CD14-positive monocyte (primary cell): Measurements from ENCODE around the gene ANO4. TPM values are rescaled to one million over a fixed set of nuclear protein-coding genes. Genes with fewer than 3 reads are reported as not detected.

Experiments
- DNase-seq, 3 donors: peaks; one replicate each; pipeline ENCODE4 v3.0.0-alpha.2; 2011 to 2022
- H2AFZ ChIP-seq: 2 replicates; pipeline ENCODE4 v1.6.0; 2012; ENCODE audit warnings: mild to moderate bottlenecking, low read depth, low read length, inconsistent platforms; ENCODE audit not compliant: insufficient read depth, poor library complexity, severe bottlenecking
- H3K27ac ChIP-seq, 2 donors: 1 replicate in 1 of 2; 2 replicates in 1 of 2; pipeline ENCODE4 v1.5.1; 2012 to 2013; ENCODE audit warnings: low read length in 2 of 2, control low read depth in 1 of 2, inconsistent platforms in 1 of 2, low read depth in 1 of 2, mild to moderate bottlenecking in 1 of 2
- H3K27me3 ChIP-seq, 2 donors: one replicate each; pipeline versions ENCODE4 v1.6.0 to v1.6.1; 2011 to 2013; ENCODE audit warnings: low read length in 2 of 2; ENCODE audit not compliant: control insufficient read depth in 2 of 2, insufficient read depth in 2 of 2
- H3K36me3 ChIP-seq, 2 donors: replicated peaks in 1 of 2; 1 replicate in 1 of 2; 2 replicates in 1 of 2; pipeline versions ENCODE4 v1.5.1 to v1.6.1; 2012 to 2013; ENCODE audit warnings: low read length in 2 of 2, control low read depth in 1 of 2, inconsistent platforms in 1 of 2, mild to moderate bottlenecking in 1 of 2; ENCODE audit not compliant: insufficient read depth in 2 of 2, control insufficient read depth in 1 of 2
- H3K4me1 ChIP-seq, 2 donors: 1 replicate in 1 of 2; 2 replicates in 1 of 2; pipeline versions ENCODE4 v1.5.1 to v1.6.1; 2012 to 2013; ENCODE audit warnings: low read length in 2 of 2, control low read depth in 1 of 2, inconsistent platforms in 1 of 2, mild to moderate bottlenecking in 1 of 2, moderate library complexity in 1 of 2; ENCODE audit not compliant: insufficient read depth in 2 of 2, control insufficient read depth in 1 of 2
- H3K4me2 ChIP-seq: replicated peaks from 2 replicates; pipeline ENCODE3; 2012; ENCODE audit warnings: low read length, moderate library complexity, mild to moderate bottlenecking; ENCODE audit not compliant: poor library complexity, severe bottlenecking; ENCODE audit errors: extremely low read depth
- H3K4me3 ChIP-seq, 3 experiments: fragments of 200-600 bp in 1 of 3; sonication (generic) in 1 of 3; replicated peaks in 1 of 3; 1 replicate in 2 of 3; 2 replicates in 1 of 3; pipeline ENCODE4 v1.5.1; 2011 to 2013; ENCODE audit warnings: low read length in 3 of 3, mild to moderate bottlenecking in 3 of 3, control low read depth in 2 of 3, low read depth in 2 of 3, inconsistent platforms in 1 of 3, moderate library complexity in 1 of 3
- H3K79me2 ChIP-seq: 2 replicates; pipeline ENCODE4 v1.6.0; 2012; ENCODE audit warnings: mild to moderate bottlenecking, control low read depth, inconsistent platforms, low read length, moderate library complexity; ENCODE audit not compliant: insufficient read depth
- H3K9ac ChIP-seq: 2 replicates; pipeline ENCODE4 v1.6.0; 2017; ENCODE audit warnings: low read length, mild to moderate bottlenecking; ENCODE audit not compliant: insufficient read depth, poor library complexity, severe bottlenecking
- H3K9me3 ChIP-seq, 2 donors: replicated peaks in 1 of 2; 1 replicate in 1 of 2; 2 replicates in 1 of 2; pipeline versions ENCODE4 v1.5.1 to v1.6.1; 2012 to 2013; ENCODE audit warnings: low read length in 2 of 2, control low read depth in 1 of 2; ENCODE audit not compliant: control insufficient read depth in 1 of 2, insufficient read depth in 1 of 2
- H4K20me1 ChIP-seq: 2 replicates; pipeline ENCODE4 v1.6.0; 2012; ENCODE audit warnings: mild to moderate bottlenecking, low read length, control low read depth, moderate library complexity; ENCODE audit not compliant: insufficient read depth
- H3K27ac Mint-ChIP-seq, 7 donors: one replicate each; pipeline ENCODE4 v1.8.0; 2020; ENCODE audit warnings: mild to moderate bottlenecking in 7 of 7, mixed read lengths in 7 of 7, moderate library complexity in 6 of 7, inconsistent platforms in 2 of 7
- H3K27me3 Mint-ChIP-seq, 3 donors: one replicate each; pipeline ENCODE4 v1.8.0; 2021 to 2022; ENCODE audit warnings: low read depth in 3 of 3, mild to moderate bottlenecking in 3 of 3, mixed read lengths in 3 of 3, moderate library complexity in 3 of 3, inconsistent platforms in 1 of 3
- H3K36me3 Mint-ChIP-seq, 2 donors: one replicate each; pipeline ENCODE4 v1.8.0; 2020; ENCODE audit warnings: mixed read lengths in 2 of 2, inconsistent platforms in 1 of 2, mild to moderate bottlenecking in 1 of 2
- H3K4me1 Mint-ChIP-seq: one replicate; pipeline ENCODE4 v1.8.0; 2020; ENCODE audit warnings: mild to moderate bottlenecking, mixed read lengths
- H3K4me3 Mint-ChIP-seq, 2 donors: one replicate each; pipeline ENCODE4 v1.8.0; 2020; ENCODE audit warnings: mild to moderate bottlenecking in 2 of 2, mixed read lengths in 2 of 2, moderate library complexity in 1 of 2
- H3K9me3 Mint-ChIP-seq, 7 donors: one replicate each; pipeline ENCODE4 v1.8.0; 2020 to 2022; ENCODE audit warnings: mixed read lengths in 7 of 7, mild to moderate bottlenecking in 6 of 7, moderate library complexity in 6 of 7, inconsistent platforms in 2 of 7
- WGBS: methylation state at CpG from one replicate; pipeline ENCODE4 v1.1.5; 2013; ENCODE audit warnings: missing lambda C conversion rate; ENCODE audit not compliant: insufficient coverage; 5-methylcytosine and 5-hydroxymethylcytosine counted together
- intact Hi-C, 2 donors: fragments of 100-400 bp; cut with micrococcal nuclease; formaldehyde crosslinking; loops; one replicate each; pipeline versions ENCODE4 v1.15.0 to v1.15.1; 2023
- polyA plus RNA-seq, 3 donors: library from polyadenylated mRNA; depleted of rRNA in 1 of 3; unstranded in 2 of 3; stranded (reverse) in 1 of 3; fragments of 300-500 nt in 2 of 3; fragments of >200 nt in 1 of 3; fragmentation: Illumina TruSeq in 2 of 3; gene quantifications; 1 replicate in 2 of 3; 2 replicates in 1 of 3; pipeline ENCODE4 v1.2.3, GENCODE V29; 2012 to 2021
- TF ChIP-seq, protein P1 (sequence below): fragments of 200-600 bp; IDR thresholded peaks from one replicate; pipeline ENCODE4 v1.8.0; 2022; ENCODE audit warnings: antibody characterized with exemption, mild to moderate bottlenecking

The ANO4 gene
- polyA plus RNA-seq, 3 donors, result not detected

DNA sequence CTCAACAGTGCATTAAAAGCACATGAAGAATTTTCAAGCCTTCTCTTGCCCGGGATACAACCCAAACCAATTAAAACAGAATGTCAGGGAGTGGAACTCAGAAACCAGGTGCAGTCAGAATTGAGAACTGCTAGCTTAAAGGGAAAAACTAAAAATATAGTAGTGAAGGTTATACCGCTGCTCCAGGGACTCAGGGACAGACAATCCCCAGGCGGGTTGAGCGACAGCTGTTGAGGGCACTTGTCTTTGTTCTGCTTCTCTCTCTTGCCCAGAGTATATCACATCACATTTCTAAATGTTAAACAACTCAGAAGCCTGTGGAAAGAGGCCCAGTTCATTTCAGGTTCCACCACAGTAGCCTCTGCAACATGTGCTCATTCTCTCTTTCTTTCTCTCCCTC is 322.3 kb downstream of the ANO4 start:
- no peaks in the 10 kb centered on the region for H4K20me1 ChIP-seq
- no peak overlapping the region for H3K4me3 ChIP-seq
- H2AFZ ChIP-seq, result no peak overlapping the region
- no peaks in the 10 kb centered on the region for H3K4me1 ChIP-seq
- peaks cover 0 to 3% (median 0%) of the 10 kb centered on the region in 7 donors for H3K9me3 Mint-ChIP-seq
- H3K36me3 ChIP-seq, result no peaks in the 10 kb centered on the region
- intact Hi-C loops, result no loop called here
- DNase-seq, result no peak
- H3K9me3 ChIP-seq, result no peaks in the 10 kb centered on the region
- no peaks in the 10 kb centered on the region for H3K36me3 Mint-ChIP-seq
- H3K27ac ChIP-seq, result no peak overlapping the region
- H3K9ac ChIP-seq, result no peak overlapping the region
- no peaks in the 10 kb centered on the region for H3K27me3 ChIP-seq
- H3K4me3 Mint-ChIP-seq, result no peak overlapping the region
- no peak overlapping the region for H3K4me2 ChIP-seq
- 82% methylated on average over 2 of the region's 4 CpGs for WGBS
- H3K27me3 Mint-ChIP-seq, result peaks cover 0 to 3% (median 0%) of the 10 kb centered on the region in 3 donors
- no peak overlapping the region for H3K27ac Mint-ChIP-seq
- H3K4me1 Mint-ChIP-seq, result no peaks in the 10 kb centered on the region
- no peaks in the 10 kb centered on the region for H3K79me2 ChIP-seq
- TF ChIP-seq, protein P1, sequence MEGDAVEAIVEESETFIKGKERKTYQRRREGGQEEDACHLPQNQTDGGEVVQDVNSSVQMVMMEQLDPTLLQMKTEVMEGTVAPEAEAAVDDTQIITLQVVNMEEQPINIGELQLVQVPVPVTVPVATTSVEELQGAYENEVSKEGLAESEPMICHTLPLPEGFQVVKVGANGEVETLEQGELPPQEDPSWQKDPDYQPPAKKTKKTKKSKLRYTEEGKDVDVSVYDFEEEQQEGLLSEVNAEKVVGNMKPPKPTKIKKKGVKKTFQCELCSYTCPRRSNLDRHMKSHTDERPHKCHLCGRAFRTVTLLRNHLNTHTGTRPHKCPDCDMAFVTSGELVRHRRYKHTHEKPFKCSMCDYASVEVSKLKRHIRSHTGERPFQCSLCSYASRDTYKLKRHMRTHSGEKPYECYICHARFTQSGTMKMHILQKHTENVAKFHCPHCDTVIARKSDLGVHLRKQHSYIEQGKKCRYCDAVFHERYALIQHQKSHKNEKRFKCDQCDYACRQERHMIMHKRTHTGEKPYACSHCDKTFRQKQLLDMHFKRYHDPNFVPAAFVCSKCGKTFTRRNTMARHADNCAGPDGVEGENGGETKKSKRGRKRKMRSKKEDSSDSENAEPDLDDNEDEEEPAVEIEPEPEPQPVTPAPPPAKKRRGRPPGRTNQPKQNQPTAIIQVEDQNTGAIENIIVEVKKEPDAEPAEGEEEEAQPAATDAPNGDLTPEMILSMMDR, result no peak

DNA sequence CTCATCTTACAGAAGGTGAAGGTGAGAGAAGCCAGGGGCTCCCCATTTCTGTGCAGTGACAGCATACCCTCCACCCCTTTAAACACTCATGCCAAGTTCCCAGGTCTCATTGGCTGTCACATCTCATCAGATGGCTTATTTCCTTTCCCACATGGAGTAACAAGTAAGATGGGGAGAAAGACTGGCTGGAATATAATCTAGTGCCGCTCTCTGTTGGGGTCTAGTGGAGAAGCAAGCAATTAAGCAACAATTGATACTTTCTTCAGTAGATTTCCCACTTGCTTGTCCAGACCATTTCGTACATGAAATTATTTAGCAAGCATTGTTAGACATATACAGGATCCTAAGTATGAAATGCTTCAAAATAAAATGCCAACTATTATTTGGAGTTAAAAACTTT is 323.3 kb downstream of the ANO4 start:
- no peaks in the 10 kb centered on the region for H3K79me2 ChIP-seq
- H3K9ac ChIP-seq, result no peak overlapping the region
- Mint-ChIP-seq H3K4me1 (no peaks in the 10 kb centered on the region), H3K27me3 (peaks cover 0 to 3% (median 0%) of the 10 kb centered on the region in 3 donors), H3K4me3 (no peak overlapping the region), H3K27ac (no peak overlapping the region), H3K9me3 (peaks cover 0 to 3% (median 0%) of the 10 kb centered on the region in 7 donors), H3K36me3 (no peaks in the 10 kb centered on the region)
- H3K4me1 ChIP-seq, result no peaks in the 10 kb centered on the region
- H3K27ac ChIP-seq, result no peak overlapping the region
- no peaks in the 10 kb centered on the region for H3K27me3 ChIP-seq
- TF ChIP-seq, protein P1, result no peak
- H3K4me3 ChIP-seq, result no peak overlapping the region
- no peak overlapping the region for H2AFZ ChIP-seq
- no peak overlapping the region for H3K4me2 ChIP-seq
- H4K20me1 ChIP-seq, result no peaks in the 10 kb centered on the region
- no peaks in the 10 kb centered on the region for H3K9me3 ChIP-seq
- intact Hi-C loops, result no loop called here
- WGBS, result no CpG with 5 or more reads among the region's 2 CpGs
- no peaks in the 10 kb centered on the region for H3K36me3 ChIP-seq
- no peak for DNase-seq
